EL (cell line): ENCODE measurements around the gene RNF175.
"Not testable (repeated sequence)": the region's sequence is repeated elsewhere in the genome, so short reads cannot be mapped to it uniquely, and the experiment has no call there.

ENCODE experiments used
- DNase-seq: peaks from one replicate; pipeline ENCODE4 v3.0.0-alpha.2; 2016

The RNF175 gene

GRCh38 chr4:153669838-153670237 is 90.0 kb downstream of the RNF175 start:
- DNase-seq = no peak

- DNase-seq = no peak
Measured at GRCh38 chr4:153668647-153669046, 91.2 kb downstream of the RNF175 start.

- DNase-seq = not testable (repeated sequence)
Measured at GRCh38 chr4:153666505-153666904, 93.3 kb downstream of the RNF175 start.

GRCh38 chr4:153663667-153664066 is 96.2 kb downstream of the RNF175 start:
- DNase-seq = no peak

- DNase-seq = no peak
Measured at GRCh38 chr4:153661908-153662307, 97.9 kb downstream of the RNF175 start.

DNA sequence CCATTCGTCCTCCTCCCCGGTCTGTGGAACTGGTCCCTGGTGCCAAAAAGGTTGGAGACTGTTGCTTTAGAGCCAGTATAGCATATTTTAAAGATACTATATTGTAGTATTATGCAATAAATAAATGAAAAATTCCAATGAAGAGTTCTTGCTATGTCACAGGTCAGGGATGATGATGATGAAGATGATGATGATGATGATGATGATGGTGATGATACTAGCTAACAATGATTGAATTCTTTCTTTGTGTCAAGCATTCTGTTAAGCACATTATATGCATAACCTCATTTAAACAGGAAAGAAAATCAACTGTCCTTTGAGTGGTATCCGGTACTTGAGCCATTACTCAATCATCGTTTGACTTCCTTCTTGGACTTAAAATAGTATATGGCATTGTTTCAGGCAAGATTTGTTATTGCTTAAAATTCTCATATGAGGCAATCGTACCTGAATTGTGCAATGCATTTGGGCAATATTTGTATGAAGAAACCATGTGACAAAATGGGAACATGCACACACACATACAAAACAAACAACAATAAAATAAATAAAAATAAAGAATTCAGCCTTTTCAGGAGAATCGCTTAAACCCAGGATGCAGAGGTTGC is 98.5 kb downstream of the RNF175 start:
- no peak for DNase-seq
